ENCODE results near the gene PXYLP1. TPM values are rescaled to one million over a fixed set of nuclear protein-coding genes. Genes with fewer than 3 reads are reported as not detected.

The PXYLP1 gene
- total and polyA plus RNA-seq, 9 of the 15 experiments (the other 6 are each of a cell fraction or from before 2014, with no cell fraction given), result 0.80 to 2.9 (median 1.3) TPM

DNA sequence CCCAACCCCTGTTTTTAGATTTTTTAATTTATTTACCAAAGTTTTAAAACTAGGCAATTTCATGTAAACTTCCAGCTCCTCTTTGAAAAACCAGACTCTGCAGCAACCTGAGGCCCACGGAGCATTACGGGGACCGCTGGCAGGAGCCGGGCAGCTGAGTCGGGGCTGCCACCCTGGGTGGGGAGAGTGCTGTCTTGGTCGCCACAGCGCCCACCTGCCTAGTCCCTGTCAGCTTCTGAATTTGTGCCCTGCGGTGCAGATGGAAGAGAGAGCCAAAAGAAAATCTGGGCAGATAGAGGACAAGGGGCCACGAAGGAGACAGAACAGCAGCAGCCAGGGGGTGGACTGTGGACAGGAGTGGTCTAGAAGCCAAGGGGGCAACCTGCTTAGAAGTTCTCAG lies 34.6 kb downstream of the PXYLP1 start:
- TF ChIP-seq GABPB2 (CRISPR knock-in tag; conservative IDR thresholded peaks at IDR 0.05), result no peak
- no peak for TF ChIP-seq ARID2 (IDR thresholded peaks at IDR 0.05)
- TF ChIP-seq, protein P1, sequence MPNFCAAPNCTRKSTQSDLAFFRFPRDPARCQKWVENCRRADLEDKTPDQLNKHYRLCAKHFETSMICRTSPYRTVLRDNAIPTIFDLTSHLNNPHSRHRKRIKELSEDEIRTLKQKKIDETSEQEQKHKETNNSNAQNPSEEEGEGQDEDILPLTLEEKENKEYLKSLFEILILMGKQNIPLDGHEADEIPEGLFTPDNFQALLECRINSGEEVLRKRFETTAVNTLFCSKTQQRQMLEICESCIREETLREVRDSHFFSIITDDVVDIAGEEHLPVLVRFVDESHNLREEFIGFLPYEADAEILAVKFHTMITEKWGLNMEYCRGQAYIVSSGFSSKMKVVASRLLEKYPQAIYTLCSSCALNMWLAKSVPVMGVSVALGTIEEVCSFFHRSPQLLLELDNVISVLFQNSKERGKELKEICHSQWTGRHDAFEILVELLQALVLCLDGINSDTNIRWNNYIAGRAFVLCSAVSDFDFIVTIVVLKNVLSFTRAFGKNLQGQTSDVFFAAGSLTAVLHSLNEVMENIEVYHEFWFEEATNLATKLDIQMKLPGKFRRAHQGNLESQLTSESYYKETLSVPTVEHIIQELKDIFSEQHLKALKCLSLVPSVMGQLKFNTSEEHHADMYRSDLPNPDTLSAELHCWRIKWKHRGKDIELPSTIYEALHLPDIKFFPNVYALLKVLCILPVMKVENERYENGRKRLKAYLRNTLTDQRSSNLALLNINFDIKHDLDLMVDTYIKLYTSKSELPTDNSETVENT (CRISPR knock-in tag; IDR thresholded peaks at IDR 0.05), result no peak
- no peak for TF ChIP-seq TRIM24 (IDR thresholded peaks at IDR 0.05)
- no peak for TF ChIP-seq ZNF12 (CRISPR knock-in tag; IDR thresholded peaks at IDR 0.05)
- TF ChIP-seq BCL6 (CRISPR knock-in tag; IDR thresholded peaks at IDR 0.05), result no peak
- TF ChIP-seq L3MBTL2 (IDR thresholded peaks at IDR 0.05), result no peak
- TF ChIP-seq NR2F6 (CRISPR knock-in tag; IDR thresholded peaks at IDR 0.05), result no peak
- TF ChIP-seq ZNF282 (CRISPR knock-in tag; IDR thresholded peaks at IDR 0.05), result no peak
- no peak for TF ChIP-seq NR4A1 (CRISPR knock-in tag; IDR thresholded peaks at IDR 0.05)
- TF ChIP-seq NR4A1 (tag; IDR thresholded peaks at IDR 0.05), result no peak
- no peak for TF ChIP-seq GTF2E2 (tag; IDR thresholded peaks at IDR 0.05)
- no peak for TF ChIP-seq ASH1L (IDR thresholded peaks at IDR 0.05; ENCODE audit: borderline replicate concordance, low read depth, partially characterized antibody)
- no peak for TF ChIP-seq CCAR2 (IDR thresholded peaks at IDR 0.05; ENCODE audit: low read depth, low read length)
- TF ChIP-seq ZSCAN29 (IDR thresholded peaks at IDR 0.05), result no peak
- TF ChIP-seq HDAC1 (IDR thresholded peaks at IDR 0.05), result no peak
- no peak for TF ChIP-seq ZZZ3 (IDR thresholded peaks at IDR 0.05)
- no peak for TF ChIP-seq XRCC5 (IDR thresholded peaks at IDR 0.05; ENCODE audit: low read depth, low read length)
- no peak for TF ChIP-seq TAL1 (IDR thresholded peaks at IDR 0.05)
- TF ChIP-seq, protein P2, sequence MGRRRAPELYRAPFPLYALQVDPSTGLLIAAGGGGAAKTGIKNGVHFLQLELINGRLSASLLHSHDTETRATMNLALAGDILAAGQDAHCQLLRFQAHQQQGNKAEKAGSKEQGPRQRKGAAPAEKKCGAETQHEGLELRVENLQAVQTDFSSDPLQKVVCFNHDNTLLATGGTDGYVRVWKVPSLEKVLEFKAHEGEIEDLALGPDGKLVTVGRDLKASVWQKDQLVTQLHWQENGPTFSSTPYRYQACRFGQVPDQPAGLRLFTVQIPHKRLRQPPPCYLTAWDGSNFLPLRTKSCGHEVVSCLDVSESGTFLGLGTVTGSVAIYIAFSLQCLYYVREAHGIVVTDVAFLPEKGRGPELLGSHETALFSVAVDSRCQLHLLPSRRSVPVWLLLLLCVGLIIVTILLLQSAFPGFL (CRISPR knock-in tag; IDR thresholded peaks at IDR 0.05), result no peak
- no peak for TF ChIP-seq CHCHD3 (CRISPR knock-in tag; IDR thresholded peaks at IDR 0.05)
- ChIA-PET CTCF (ENCODE audit: low intra/inter-chr PET ratio) (no interaction called here), POLR2A (interaction anchor here (0.6 kb wide), 1 partner anchor 180 kb away, joined by 3 read pairs; no protein-coding TSS in a partner anchor)
- in situ Hi-C loops (cut with MboI) (no loop called here), intact Hi-C loops (cut with micrococcal nuclease) (no loop called here)
- no peak for ATAC-seq
- no peak for DNase-seq (ENCODE audit: extremely low read depth in 1 of 4, low spot score in 3 of 4)
- H3K9me3 ChIP-seq (replicated peaks; ENCODE audit: control insufficient read depth, insufficient read depth, low read depth, low read length), result no peaks in the 10 kb centered on the region
- no peaks in the 10 kb centered on the region; the same call in 1 of the 2 replicates for H4K20me1 ChIP-seq (replicated peaks; ENCODE audit: control insufficient read depth, insufficient read depth, low read length)
- BruUV-seq (replicated peaks), result no TSS peak
- no peak overlapping the region for H3K4me3 ChIP-seq
- 16% methylated on average over 9 of the region's 9 CpGs for WGBS (ENCODE audit: insufficient coverage, low coverage, missing lambda C conversion rate)
- peaks cover 23 to 53% of the 10 kb centered on the region in 2 experiments; a peak in 4 of 5 replicates for H3K27me3 ChIP-seq (ENCODE audit: control insufficient read depth in 2 of 2, insufficient read depth in 2 of 2, low read length in 2 of 2)
- H3K4me1 ChIP-seq (replicated peaks in 1 of 2; ENCODE audit: control insufficient read depth in 2 of 2, insufficient read depth in 2 of 2, low read length in 2 of 2), result peaks cover 0 to 3% of the 10 kb centered on the region in 2 experiments; a peak in 1 of 5 replicates
- H3K79me2 ChIP-seq (ENCODE audit: control insufficient read depth, insufficient read depth, low read length), result no peaks in the 10 kb centered on the region
- no peak overlapping the region for H3K27ac ChIP-seq (ENCODE audit: extremely low read depth, low read depth, low read length)
- H3K4me2 ChIP-seq (ENCODE audit: insufficient read depth, low read length), result no peak overlapping the region
- H3K9ac ChIP-seq (ENCODE audit: insufficient read depth in 1 of 2, low read depth in 2 of 2, low read length in 2 of 2), result no peak overlapping the region
- H3K9me1 ChIP-seq (ENCODE audit: control insufficient read depth, insufficient read depth, low read length), result no peaks in the 10 kb centered on the region
- no peak for FAIRE-seq
- H3K36me3 ChIP-seq (ENCODE audit: control insufficient read depth, insufficient read depth, low read length), result no peaks in the 10 kb centered on the region
- no peak overlapping the region for H2AFZ ChIP-seq (ENCODE audit: low read depth, low read length)

All from K562 (cell line).